ENCODE data around the gene WDR70.

Gene WDR70

GRCh38 chr5:37737326-37738056, 358.4 kb downstream of the WDR70 start:
- no peak for TF ChIP-seq CTCF (IDR thresholded peaks at IDR 0.05)

GRCh38 chr5:37738057-37738691, 359.1 kb downstream of the WDR70 start:
- TF ChIP-seq CTCF (IDR thresholded peaks at IDR 0.05) = no peak

- TF ChIP-seq CTCF (IDR thresholded peaks at IDR 0.05) = no peak
Measured at GRCh38 chr5:37738865-37739488, 359.9 kb downstream of the WDR70 start.

GRCh38 chr5:37739817-37740261, 360.7 kb downstream of the WDR70 start:
- no peak for TF ChIP-seq CTCF (IDR thresholded peaks at IDR 0.05)

- TF ChIP-seq CTCF (IDR thresholded peaks at IDR 0.05) = no peak
Measured at GRCh38 chr5:37740331-37741066, 361.4 kb downstream of the WDR70 start.

- TF ChIP-seq CTCF (IDR thresholded peaks at IDR 0.05) = no peak
Measured at GRCh38 chr5:37742111-37742510, 363.0 kb downstream of the WDR70 start.

- TF ChIP-seq CTCF (IDR thresholded peaks at IDR 0.05) = no peak
Measured at GRCh38 chr5:37751227-37751626, 372.1 kb downstream of the WDR70 start.

Measured in LNCAP (cell line).